ENCODE data around the gene IGF1R.

IGF1R gene

DNA sequence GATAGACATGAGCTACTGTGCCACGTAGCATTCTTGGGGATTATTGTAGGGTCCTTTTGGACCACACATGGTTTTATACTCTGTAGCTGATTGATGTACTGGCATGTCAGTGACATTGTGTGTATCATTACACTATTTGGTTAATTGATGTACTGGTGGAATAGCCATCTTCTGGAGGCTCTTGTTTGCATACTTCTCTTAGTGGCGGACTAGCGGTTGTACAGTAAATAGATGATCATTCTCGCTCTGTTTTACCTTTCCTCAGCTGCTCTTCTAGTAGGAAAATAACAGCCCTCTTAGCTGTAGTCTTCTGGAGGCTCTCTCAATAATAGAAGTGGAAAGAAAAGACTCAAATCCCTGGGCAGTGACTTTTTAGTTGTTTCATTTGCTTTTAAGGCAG is 24.8 kb downstream of the IGF1R start:
- no peak for DNase-seq

DNA sequence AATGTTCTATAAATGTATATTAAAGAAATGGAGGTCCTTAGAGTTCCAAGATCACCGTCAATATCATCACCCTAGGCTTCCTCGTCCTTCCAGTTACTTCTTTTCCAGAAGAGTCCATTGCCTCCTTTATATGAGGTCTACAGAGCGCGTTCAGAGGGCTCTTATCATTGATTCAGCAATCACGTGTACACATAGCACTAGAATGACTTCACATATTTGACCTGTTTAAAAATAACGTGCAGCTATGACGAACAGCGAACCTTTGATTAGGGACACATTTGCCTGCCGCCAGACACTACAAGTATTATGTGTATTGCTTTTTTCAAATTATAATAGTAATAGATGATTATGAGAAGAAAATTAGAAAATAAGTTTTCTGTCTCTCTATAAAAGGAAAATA is 26.0 kb downstream of the IGF1R start:
- DNase-seq = no peak

DNA sequence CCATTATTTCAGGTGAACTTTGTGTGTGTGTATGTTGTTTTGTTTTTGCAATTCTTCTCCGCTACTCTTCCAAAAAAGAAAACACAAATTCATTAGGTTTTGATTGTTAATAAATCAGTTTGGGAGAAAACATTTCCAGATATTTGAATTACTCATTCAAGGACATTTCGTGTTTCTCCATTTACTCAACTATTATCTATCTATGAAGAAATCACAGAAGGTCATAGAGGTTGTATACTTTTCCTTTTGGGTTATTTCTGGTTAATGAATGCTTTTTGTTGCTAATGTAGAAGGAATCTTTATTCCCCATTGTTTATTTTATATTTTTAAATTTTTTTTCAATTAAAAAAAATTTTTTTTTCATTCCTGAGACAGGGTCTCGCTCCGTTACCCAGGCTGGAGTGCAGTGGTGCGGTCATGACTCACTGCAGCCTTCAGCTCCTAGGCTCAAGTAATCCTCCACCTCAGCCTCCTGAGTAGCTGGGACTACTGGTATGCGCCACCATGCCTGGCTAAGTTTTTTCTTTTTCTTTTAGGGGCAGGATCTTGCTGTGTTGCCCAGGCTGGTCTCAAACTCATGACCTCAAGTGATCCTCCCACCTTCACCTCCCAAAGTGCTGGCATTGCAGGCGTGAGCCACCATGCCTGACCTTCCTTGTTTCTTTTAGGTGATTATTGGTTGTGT is 28.4 kb downstream of the IGF1R start:
- no peak for DNase-seq

DNA sequence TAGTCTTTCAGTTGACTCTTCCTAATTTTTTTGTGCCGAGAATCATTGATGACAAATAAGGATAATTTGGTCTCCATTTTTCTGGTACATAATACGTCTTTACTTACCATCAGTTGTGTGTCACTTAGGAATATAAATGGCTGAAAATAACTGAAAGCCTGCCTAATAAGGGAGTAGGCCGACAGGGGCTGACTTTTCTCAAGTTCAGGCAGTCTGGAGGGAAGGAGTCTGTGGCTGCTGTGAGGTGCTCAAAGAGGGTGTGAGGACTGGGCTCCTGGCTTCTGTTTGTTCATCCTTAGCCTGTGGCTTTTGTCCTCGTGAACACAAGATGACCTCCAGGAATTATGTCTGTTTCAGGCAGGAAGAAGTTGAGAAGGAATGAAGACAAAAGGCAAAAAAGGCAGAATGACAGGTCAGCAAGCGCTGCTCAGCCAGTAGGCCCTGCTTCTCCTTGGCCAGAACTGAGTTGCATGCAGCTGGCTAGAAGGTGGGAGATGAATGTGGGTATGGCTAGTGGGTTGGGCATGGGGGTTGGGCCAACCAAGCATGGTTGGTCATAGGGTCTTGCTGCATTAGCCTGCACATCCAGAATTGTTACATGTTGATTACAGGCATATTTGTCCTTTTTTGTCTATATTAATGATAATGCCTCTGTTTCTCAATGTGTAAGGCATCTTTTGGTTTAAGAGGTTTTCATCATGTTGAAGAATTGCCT is 29.2 kb downstream of the IGF1R start:
- no peak for DNase-seq

DNA sequence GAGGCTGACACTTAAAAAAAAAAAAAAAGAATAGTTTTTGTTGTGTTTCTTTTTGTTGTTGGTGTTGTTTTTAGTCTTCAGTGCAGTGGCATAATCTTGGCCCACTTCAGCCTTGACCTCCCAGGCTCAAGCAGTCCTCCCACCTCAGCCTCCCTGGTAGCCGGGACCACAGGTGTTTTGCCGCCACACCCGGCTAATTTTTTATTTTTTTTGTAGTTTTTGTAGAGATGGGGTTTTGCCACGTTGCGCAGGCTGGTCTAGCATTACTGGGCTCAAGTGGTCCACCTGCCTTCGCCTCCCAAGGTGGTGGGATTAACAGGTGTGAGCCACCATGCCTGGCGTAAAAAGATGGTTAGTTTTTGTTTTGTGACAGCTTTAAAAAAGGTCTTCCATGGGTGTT is 30.1 kb downstream of the IGF1R start:
- DNase-seq = no peak

DNA sequence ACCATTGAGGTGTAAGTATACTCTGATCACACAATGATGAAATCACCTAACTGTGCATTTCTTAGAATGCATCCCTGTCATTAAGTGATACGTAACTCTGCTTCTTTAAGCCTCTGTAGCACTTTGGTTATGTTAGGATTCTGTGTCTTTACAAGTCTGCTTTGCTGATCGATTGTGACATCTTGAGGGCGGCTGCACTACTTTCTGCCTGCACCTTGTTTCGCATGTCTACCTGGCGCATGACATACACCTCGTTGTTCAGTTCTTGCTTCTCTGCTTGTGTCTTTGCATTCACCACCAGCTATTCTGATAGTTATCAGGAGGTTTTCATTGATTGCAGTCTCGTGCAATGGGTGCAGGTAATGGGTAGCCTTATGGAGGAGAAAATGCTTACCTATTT is 32.7 kb downstream of the IGF1R start:
- no peak for DNase-seq

DNA sequence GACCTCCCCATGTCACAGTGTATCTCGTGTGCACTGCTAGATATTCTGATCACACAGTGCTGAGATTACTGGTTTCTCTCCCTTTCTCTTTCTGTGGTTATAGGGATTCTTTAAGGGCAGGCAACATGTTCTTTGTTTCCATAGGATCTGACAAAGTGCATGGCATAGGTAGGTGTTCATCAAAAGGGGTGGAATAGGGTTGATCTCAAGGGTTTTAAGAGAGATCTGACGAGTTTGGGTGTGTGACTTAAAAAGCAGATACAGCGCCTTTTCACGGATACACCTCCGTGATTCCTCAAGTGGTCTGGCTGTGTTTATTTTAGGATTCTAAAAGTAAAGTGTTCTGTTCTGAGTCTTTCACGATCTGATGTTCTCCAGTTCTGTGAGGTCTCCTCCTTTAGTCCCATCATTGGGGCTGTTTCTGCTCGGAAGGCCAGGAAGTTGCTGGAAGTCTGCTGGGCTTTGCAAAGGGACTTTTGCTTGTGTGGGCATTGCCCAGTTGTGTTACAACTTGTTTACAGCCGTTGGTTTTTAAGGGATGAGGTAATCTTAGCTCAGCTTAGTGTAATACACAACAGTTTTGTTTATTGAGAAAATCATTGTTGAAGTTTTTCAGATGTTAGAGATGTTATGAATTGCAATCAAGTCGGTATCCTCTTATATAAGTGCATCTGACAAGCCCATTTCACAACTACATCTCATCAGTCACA is 34.8 kb downstream of the IGF1R start:
- DNase-seq = no peak

DNA sequence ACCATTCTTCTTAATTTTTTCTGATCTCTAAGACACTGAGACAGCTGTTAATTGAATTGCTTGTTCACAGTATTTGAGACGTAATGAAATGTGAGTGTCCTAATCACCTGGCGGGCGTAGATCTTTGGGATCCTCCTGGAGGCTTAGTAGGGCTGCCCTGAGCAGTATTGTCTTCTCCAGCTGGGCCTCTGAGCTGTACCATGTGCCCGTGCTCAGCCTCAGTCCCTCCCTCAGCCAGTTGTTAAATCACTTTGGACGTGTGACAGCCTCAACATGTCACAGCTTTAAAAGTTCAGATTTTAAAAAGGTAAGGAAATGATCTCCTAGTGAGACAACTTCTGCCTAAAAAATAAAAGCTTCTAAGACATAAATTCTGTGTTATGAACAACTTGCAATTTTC is 35.5 kb downstream of the IGF1R start:
- no peak for DNase-seq

DNA sequence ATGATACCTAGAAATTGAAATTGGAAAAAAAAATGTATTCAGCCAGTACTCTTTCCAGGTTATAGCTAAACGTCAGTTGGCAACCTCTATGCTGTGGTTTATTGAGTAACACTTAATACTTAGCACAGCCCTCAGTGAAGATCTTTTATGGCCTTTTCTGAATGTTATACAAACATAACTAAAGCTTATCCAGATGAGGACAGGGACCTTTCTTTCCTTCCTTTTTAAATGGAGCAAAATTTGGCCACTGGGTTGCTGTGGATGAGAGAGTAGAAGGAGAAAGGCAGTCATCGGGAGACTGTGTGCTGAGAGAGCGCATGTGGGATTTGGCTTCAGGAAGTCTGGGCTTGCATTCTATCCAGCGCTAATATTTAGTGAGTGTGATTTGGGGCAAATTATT is 36.1 kb downstream of the IGF1R start:
- DNase-seq = no peak

DNA sequence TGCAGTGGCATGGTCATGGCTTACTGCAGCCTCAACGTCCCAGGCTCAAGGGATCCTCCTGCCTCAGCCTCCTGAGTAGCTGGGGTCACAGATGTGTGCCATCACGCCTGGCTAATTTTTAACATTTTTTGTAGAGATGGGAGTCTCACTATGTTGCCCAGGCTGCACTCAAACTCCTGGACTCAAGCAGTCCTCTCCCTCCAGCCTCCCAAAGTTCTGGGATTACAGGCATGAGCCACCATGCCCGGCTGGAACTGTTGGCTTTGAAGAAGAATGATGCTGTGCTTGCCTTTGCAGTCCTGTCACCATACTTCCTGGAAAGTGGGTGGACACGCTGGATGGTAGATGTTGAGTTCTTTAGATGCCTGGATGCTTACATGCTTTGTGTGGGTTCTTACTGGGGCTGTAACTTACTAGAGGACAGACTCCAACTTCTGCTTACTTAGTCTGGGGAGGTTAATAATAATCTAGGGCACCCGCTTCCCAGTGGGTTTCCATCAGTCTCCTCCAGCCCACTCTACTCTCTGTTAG is 36.7 kb downstream of the IGF1R start:
- DNase-seq = no peak

DNA sequence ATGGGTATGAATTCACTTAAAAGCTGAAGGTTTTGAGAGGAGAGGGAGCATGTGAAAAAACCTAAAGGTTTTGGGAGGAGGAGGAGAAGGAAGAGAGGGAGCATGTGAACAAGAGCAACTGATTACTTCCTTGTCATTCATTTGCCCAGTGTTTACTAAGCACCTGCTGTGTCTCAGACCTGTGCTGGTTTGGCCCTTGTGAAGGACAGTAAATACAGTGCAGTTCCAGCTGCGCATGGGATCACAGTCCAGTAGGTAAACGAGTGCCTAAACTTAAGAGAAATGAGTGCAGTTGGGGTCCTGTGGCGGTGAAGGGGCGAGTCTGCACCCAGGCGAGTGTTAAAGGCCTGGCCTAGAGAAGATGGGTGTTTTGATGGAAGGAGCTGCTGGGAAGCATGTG is 38.6 kb downstream of the IGF1R start:
- no peak for DNase-seq

DNA sequence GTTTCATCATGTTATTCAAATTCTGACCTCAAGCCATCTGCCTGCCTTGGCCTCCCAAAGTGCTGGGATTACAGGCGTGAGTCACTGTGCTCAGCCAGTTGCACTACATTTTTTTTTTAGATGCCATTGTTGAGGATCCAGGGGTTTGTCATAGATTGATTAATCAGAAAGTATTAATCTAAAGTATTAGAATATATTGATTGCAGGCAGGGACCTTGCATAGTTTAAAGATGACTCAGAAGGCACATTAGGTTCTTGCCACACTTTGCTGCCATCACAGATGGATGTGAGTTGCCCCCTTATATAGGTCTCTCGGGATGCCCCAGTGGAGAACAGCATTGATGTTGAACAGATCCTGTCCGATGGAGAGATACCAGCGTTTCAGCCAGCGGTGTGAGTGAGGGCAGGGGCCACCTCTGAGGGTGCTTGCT is 41.1 kb downstream of the IGF1R start:
- DNase-seq = no peak

DNA sequence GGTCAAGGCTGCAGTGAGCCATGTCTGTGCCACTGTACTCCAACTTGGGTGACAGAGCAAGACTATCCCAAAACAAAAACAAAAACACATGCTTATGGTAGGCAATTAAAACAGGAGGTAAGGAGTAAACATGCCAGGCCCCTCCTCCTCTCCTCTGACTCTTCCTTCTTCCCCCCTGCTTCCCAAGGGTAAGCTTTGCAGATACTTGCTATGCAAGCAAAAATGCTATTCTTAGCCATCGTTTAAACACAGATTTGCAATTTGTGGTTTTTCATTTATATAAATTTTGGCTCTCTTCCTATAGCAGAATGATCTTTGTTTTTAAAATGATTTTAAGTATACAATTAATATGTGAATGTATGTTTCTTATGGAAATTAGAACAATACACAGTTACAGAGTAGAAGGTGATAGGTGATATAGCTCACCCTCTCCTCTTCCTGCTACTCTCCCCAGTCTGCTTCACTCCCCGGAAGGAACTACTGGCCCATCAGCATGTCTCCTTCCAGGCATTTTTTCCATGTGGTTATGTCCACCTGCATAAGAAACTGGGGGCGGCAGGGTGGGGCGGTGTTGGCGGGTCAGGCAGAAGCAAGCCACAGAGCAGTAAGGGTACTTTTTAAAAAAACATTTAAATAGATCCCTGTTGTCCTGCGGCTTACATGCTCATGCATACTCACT is 42.1 kb downstream of the IGF1R start:
- DNase-seq = no peak

DNA sequence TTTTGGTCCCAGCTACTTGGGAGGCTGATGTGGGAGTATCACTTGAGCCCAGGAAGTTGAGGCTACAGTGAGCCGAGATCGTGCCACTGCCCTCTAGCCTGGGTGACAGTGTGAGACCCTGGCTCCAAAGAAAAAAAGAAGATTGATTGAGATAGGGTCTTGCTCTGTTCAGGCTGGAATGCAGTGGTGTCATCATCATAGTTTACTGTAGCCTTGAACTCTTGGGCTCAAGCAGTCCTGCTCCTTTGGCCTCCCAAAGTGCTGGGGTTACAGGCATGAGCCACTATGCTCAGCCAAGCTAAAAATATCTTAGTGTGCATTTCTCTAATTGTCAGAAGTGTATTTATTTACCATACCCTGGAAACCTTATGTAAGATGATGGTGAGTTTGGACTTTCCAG is 43.9 kb downstream of the IGF1R start:
- no peak for DNase-seq

DNA sequence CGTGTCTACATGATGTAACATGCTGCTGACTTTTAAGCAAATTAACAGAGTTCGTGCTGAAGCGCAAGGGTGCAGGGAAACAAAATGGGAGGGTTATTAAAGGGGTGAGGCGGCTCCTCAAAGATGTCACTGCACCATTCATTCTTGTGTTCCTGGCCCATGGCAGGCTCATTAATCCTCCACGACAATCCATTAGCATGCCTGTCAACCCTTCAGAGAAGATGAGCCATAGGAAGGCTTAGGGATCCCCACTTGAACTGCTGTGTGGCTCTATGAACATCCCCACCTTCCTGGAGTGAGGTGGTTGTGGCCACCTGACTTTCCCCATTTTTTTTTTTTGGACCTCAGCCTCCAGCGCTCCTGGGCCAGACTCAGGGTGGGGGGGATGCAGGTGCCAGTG is 45.8 kb downstream of the IGF1R start:
- DNase-seq = no peak

DNA sequence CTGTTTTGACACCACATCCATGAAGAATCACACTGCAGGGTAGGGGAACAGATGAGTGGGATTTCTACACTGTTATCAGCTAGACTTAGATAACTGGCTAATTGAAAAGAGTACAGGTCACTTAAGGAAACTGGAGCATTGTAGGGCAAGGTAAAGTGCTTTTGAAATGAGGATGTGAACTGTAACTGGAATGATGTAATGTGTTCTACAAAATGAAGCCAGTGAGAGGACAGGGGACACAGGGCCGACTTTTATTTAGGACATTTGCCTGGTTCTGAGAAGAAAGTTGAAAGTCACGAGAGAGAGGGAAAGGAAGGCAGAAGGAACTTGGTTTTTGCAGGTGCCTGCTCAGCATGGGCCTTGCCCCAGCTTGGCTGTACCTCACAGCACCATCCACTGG is 50.5 kb downstream of the IGF1R start:
- DNase-seq = no peak

DNA sequence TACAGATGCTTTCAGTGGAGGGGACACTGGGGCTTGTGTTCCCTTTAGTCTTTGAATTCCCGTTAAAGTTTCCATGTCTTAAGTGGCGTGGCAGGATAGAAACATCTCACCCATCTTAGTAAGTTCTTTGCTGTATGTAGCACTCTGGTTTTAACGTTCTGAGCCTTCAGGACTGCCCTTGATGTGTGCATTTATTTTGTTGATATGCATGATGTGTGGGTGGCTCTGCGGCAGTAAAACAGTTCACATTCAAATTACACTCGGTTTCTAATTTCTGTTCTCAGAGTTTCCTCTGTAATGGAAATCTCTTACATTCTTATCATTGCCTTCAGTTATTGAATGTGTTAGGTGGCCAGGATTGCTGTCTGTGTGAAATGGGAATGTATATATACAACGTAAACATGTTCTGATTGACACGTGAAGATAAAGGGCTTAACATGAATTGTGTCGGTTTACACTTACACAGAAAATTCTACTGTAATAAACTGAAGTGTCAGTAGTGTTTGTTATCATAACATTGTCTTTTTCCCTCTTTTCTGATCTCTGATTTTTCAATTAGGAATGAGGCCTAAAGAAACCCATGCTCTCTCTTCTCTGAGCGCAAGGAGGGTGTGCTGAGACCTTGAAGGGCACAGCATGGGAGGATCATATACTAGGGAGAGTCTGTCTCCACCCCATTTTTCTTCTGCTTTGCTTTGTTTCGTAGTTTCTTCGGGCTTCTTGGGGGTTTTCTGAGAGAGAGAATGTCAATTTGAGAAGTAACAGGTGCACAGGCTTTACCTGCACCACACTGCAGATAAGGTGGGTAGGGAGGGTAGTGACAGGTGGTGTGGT is 51.5 kb downstream of the IGF1R start:
- no peak for DNase-seq

DNA sequence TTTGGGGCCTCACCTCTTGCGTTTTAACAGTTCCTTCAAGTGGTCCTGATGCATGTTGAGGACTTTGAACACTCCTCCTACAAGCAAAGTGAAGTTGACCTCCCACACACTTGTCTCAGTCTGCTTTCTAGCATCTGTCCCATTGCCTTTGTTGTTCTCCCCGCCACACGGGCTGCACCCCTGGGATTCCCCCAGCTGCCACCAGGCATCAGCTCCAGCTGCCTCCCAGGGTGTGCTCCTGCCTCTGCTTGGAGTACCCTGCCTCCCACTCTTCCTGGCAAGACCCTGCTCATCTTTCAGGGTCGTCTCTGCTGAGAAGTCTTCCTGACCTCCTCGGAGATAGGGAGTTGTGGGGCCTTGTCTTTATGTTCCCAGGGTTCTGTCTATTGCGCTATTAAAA is 52.2 kb downstream of the IGF1R start:
- no peak for DNase-seq

DNA sequence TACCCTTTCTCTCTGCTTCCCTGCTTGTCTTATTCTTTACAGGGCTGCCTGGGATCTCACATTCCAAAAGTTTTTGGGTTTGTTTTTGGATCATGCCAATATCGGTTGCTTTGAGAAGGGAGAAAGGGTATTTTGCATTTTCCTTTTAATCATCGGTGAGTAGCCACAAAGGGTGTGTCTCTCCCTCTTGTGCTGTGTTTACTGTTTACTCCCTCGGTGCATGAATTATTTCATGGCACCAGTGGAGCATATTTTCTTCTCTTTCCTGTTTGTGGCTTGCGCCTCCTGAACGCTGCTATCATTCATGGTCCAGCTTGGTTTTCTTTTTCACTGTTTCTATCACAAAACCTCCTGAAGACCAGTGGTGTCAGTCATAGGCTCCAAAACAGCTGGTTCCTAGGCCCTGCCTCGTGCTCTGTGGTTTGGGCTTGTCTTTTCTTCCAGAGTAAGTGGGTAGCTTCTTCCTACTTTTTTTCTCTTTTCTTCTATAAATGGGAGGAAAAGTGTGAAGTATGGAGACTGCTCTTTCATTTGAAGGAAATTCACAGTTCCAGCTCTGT is 54.9 kb downstream of the IGF1R start:
- no peak for DNase-seq

DNA sequence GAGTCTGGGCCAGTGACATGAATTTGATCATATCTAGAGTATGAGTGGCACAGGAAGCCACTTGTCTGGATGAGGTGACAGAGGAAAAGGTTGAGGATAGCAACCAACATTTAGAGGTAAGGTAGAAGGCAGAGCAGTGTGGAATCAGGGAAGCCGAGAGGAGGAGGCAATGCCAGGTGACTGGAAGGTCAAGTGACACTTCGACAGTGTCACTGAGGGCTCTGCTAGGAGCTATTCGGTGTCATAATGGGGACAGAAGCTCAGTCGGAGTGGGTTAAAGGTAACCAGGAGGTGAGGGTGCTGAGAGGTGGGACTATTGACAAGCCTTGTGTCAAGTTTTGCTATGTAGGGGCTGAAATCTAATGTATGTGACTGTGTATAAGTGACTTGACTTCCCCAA is 56.7 kb downstream of the IGF1R start:
- DNase-seq = no peak

DNA sequence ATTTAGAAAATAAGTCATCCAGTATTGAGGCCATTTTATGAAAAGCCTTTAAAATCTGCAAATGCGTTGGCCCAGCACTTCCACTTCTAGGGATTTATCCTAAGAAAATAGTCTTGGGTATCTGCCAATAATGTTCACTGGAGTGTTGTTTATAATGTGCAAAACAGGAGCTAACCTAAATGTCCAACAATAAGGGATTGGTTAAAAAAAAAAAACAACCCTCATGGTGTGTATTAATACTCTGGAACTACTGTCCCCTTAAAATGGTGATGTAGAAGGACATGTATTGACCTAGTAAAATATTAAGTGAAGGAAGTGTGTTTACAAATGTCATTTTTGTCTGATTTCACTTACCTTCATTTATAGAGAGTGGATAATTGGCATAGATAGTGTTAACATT is 58.0 kb downstream of the IGF1R start:
- DNase-seq = no peak

DNA sequence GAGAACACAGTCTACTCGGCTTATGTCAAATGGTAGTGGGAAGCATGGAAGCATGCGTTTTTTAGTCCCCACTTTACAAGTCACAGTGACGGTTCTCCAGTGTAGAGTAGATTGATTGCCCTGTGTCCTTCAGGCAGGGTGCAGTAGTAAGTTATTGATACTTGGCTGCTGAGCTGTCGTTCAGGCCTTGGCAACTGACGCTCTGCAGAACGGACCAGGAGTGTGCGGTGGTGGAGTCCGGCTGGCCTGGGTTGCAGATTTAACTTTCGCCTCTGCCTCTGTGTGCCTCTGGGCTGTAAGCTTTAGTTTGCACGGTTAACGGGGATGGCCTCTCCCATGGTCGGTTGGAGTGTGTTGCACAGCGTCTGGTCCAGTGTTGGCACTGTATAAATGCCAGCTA is 58.6 kb downstream of the IGF1R start:
- no peak for DNase-seq

Measured in T-helper 2 cell (primary cell).